HG03103 (cell line): ENCODE results near the gene P3H4.

Experiments
- ATAC-seq: cut with Tn5 transposase; IDR thresholded peaks from one replicate; pipeline ENCODE4 v1.9.1; 2021; ENCODE audit warnings: low read depth; ENCODE audit not compliant: unreplicated experiment

The P3H4 gene

DNA sequence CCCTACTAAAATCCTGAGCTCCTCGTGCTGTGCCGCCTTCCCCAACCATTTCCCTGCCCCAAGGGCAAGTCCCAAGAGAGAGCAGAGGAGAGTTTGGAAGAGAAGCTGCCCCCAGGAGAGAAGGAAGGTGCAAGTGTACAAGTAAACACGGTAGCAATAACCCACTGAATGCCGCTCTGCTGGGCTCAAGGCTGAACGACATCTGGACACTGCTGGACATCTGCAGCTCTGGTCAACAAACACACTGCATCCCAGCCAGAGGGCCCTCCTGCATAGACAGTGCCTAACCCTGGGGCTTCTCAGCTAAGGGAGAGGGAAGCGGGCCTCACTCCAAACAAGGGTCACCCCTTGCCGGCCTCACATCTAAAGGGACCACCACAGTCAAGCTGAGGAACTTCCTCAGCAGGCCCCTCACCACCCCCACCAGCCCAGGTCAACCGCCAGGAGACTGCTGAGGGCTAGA lies 38.0 kb downstream of the P3H4 start:
- ATAC-seq, result no peak

DNA sequence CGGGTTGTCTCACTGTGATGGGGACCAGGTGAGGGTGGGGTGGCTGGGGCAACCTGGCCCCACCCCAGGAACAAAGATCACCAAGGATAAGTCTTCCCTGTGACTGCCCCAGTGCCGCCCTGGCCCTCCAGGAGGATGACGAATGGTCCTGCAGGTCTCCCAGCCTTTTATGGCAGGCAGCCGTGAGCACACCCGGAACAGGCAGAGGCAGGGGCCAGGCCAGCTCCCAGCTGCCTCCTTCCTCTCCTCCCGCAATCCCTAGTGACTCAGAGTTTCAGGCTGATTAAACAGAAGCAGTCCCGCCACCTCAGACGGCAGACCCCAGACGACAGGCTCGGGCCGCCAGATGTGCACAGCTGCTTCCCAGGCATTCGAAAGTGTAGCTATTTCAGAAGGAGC lies 38.6 kb downstream of the P3H4 start:
- ATAC-seq, result no peak

DNA sequence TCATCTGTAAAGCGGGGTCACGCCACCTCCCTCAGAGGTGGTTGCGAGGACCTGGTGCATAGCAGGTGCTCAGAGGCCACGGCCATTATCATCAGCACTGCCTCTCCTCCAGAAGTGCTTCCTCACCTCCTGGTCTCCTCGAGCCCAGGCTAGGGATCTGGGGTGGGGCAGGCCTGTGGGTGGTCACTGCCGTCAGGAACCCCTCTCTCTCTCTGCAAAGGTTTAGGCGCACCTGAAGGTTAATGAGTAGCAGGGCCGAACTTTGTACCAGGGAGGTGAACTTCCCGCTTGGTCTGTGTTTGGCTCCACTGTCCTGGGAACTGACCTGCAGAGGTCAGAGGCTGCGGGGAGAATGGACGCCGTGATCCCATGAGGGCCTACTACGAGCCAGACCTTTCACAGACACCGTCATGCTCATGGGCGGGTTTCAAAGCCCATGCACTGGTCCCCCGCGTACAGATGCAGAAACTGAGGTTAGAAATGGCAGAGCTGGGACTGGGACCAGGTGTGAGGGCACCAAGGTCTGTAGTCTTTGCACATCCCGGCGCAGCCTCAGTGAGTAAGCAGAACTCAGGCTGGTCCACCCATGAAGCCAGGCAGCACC lies 39.1 kb downstream of the P3H4 start:
- no peak for ATAC-seq

DNA sequence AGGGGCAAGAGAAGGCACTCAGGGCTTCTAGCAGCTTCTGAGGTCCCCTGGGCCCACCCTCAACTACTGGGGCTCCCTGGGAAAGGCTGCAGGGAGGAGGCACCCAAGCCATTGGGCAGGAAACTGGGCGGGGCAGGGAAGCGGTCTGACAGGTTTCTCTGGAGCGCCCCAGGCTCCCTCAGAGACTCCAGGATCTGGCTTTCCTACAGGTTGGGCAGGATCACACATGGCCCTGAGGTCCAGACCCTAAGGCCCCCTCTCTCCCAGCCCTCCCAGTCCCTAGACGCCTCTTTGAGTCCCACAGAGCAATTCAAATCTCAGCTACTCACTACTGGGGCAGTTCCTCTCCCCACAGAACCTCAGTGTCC lies 39.5 kb downstream of the P3H4 start:
- no peak for ATAC-seq

GRCh38 chr17:41771389-41772206 lies 40.2 kb downstream of the P3H4 start:
- ATAC-seq, result no peak

DNA sequence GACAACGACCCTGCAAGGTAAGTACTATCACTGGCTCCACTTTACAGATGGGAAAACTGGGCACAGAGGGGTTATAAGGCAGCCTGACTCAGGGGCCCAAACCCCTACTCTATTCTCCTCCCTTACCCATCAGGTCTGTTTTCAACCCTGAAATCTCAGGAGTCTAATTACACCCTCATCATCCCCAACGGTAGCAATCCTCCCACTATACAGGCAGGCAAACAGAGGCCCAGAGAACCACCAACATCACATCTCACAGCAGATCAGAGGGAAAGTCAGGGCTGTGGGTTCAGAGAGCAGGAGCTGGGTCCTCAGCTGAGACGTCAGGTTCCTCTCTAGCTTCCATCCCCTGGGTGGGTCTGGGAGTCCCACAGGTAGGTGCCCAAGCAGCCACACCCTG lies 41.8 kb downstream of the P3H4 start:
- no peak for ATAC-seq

GRCh38 chr17:41769346-41769862 lies 42.3 kb downstream of the P3H4 start:
- no peak for ATAC-seq

DNA sequence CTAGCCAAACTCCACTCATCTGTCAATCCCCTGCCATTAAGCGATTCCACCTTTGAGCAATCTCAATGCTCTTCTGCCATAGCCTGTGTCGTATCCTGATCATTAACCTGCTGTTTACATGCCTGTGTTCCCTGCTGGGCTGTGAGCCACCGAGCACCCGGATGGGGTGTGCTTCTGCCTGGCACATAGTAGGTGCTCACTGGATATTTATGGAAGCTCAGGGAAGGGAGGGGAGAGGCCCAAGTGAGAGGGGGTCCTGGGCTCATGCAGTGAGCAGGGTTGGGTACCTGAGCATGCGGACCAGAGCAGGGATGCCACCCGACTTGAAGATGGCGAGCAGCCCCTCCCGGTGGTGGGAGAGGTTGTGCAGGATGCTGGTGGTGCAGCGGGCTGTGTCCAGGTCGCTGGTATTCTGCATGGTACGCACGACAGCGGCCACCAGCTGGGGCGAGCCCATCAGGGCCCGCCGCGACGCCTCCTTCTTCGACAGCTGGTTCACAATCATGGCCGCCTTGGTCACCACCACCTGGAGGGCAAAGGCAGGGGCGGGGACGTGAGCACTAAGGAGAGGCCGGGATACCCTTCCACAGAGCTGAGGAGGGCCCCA lies 43.0 kb downstream of the P3H4 start:
- no peak for ATAC-seq

GRCh38 chr17:41767324-41768042 lies 44.3 kb downstream of the P3H4 start:
- ATAC-seq, result no peak

- no peak for ATAC-seq
Measured at GRCh38 chr17:41766135-41766534, 45.6 kb downstream of the P3H4 start.

DNA sequence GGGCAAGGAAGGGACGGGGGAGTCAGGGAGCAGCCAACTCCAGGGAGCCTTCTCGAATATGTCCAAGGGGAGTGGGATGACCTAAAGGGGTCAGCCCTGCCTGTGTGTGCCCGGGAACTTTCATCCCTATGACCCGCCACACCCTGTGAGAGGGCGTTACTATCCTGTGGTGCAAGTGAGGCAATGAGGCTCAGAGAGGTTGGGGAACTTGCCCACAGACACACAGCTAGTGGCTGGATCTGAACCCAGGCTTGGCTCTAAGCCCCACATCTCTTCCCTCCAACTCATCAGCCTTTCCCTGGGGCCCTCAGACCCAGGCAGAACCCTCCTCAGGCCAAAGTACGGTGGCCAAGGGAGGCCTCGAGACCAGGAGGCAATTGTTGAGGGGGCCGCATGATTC lies 48.4 kb downstream of the P3H4 start:
- no peak for ATAC-seq

DNA sequence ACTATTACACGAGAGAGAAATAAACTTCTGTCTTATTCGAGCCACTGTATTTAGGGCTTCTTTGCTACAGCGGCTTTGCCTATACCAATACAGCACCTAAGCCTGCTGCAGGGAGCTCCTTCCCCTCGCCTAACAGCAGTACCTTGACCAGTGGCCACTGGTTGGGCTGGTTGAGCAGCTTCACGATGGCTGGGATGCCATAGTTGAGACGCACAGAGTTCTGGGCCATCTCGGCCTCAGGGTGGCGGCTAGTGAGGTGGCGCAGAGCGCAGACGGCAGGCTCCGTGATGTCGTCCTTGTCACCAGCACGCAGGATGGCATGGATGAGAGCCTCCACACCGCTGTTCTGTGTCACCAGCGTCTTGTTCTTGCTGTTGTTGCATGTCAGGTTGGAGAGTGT lies 48.9 kb downstream of the P3H4 start:
- no peak for ATAC-seq

DNA sequence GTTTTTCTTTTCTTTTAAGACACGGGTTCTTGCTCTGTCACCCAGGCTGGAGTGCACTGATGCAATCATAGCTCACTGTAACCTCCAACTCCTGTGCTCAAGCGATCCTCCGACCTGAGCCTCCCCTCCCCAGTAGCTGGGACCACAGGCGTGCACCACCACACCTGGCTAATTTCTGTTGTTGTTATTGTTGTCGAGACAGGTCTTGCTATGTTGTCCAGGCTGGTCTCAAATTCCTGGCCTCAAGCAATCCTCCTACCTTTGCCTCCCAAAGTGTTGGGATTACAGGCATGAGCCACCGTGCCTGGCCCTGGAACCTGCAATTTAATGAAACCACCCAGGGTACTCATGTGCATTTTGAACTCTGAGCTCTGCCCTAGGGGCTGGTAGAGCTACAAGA lies 49.4 kb downstream of the P3H4 start:
- ATAC-seq, result no peak

GRCh38 chr17:41760878-41761277 lies 50.9 kb downstream of the P3H4 start:
- ATAC-seq, result no peak

DNA sequence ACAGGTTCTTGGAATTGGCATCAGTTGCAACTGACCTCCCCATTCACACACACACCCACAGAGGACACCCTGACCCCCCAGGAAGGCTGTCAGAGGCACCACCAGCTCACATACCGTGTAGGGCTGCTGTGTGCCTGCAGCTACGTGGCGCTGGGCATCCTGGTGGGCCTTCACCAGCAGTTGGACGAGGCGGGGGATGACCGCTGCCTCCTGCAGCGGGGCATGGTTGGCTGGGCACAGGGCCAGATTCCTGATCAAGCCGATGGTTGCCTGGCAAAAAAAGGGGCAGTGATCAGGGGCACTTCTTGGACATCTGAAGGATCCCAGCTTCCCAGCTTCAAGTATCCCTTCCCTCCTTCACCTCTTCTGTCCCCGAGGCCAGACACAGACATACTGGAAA lies 53.1 kb downstream of the P3H4 start:
- no peak for ATAC-seq

GRCh38 chr17:41754066-41754465 lies 57.7 kb downstream of the P3H4 start:
- ATAC-seq, result no peak
